GM18526 (cell line): Measurements from ENCODE around the gene CDC5L.

Experiments used
- POLR2A ChIP-seq: IDR thresholded peaks from 3 replicates; pipeline ENCODE4 v1.6.1; 2011; ENCODE audit not compliant: insufficient read length; ENCODE audit errors: extremely low read depth

CDC5L gene

GRCh38 chr6:44387346-44388134, at the start of gene CDC5L:
Gene CDC5L, plus strand, starts transcription at chr6:44387706. Its CDS starts 118 bp downstream, at chr6:44387824.
- TF ChIP-seq POLR2A, result peak; percentile 92

DNA sequence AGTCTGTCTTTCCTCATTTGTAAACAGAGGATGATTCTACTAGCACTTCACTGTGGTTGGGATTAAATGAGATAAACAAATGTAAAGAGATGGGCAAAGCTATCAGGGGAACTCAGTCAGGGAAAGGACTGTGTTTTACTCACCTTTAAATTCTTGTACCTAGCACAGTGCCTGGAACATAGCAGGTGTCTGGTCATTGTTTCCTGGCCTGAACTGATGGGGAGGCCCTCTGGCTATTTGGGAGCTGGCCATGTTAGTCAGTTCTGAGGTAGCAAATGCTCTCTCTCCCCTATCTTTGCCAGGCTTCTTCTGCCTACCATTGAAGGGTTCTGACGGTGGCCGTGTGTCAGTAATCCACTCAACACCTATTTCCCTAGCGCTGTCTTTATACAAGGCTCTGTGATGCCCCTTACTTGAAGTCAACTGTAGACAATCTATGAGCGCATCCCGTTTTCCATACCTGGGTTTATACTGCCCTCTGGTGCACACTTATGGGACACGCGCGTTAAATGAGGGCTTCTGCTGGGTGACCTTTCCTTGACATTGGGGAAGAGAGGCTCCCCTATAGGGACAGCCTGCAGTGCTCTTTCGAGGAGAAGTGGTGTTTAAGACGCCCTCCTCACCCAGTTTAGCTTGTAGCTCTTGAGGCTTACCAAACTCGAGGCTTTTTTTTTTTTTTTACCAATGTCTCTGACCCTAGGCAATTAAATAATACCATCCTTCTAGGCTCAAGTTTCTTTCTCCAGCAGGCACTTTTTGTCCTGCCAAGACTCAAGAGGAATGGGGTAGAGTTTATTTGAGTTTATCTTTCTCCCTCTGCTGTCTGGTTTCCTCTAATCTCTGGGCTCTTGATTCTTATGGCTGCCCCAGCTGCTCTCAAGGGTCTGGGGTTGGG, 49.0 kb upstream of the CDC5L start:
- TF ChIP-seq POLR2A, result no peak

DNA sequence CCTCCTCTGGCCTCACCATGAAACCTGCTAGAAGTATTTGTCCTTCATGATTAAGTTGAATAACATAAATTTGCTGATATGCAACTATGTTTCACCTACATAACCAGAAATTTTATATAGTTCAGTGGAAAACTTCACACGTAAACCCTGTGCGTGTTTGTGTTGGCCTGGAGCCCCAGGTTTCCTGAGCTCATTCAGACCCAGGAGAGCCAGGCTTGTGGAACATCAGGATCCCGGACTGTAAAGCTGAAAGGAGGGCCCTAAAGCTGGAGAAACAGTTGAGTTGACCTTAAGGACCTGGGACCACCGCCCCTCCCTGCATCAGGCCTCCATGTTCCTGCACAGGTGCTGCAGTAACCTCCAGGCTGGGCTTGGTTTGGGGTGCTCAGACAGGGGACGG, 48.2 kb upstream of the CDC5L start:
- no peak for TF ChIP-seq POLR2A

DNA sequence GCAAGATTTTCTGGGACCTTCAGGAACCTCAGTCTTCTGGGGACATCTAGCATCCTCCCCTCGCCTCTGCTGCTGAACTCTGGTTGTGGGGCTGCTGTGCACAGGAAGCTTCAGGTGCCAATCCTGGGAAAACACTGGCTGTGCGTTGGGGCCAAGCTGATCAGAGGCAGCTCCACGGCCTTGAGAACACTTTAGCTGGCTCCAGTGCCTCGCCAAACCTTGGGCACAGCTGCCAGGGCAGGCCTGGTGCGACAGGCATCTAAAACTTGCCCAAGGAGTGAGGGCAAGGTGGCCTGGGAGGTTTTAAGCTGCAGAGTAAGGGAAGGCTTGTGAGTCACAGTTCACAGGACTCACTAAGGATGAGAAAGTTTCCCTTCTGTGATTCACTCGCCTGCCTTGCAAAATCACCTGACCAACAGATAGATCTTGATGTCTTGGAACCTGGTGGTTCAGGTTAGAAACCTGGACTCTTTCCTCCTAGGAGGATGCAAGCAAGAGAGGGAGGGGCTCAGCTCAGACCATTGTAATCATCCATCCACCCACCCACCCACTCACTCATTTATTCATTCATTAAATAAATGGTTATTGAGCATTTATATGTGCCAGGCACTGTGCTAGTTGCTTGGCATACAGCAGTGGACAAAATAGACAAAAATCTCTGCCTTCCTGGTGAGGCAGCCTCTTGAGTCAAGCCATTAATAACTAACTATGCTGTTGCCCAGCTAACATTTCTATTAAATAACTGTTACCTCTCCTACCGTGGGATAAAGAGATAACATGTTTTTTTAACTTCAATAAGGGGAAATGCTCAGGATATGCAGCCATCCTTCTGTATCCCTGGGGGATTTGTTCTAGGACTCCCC, 47.5 kb upstream of the CDC5L start:
- no peak for TF ChIP-seq POLR2A

GRCh38 chr6:44341095-44341890, 46.2 kb upstream of the CDC5L start:
- no peak for TF ChIP-seq POLR2A

GRCh38 chr6:44342052-44342451, 45.5 kb upstream of the CDC5L start:
- no peak for TF ChIP-seq POLR2A

- TF ChIP-seq POLR2A, result no peak
These were observed 45.0 kb upstream of the CDC5L start, which contains the start of gene SPATS1 for GRCh38 chr6:44342489-44342888. Gene SPATS1, plus strand, starts transcription at chr6:44342650. Its CDS starts 446 bp downstream, at chr6:44343096.

GRCh38 chr6:44349904-44350649, 37.4 kb upstream of the CDC5L start:
- TF ChIP-seq POLR2A, result no peak

DNA sequence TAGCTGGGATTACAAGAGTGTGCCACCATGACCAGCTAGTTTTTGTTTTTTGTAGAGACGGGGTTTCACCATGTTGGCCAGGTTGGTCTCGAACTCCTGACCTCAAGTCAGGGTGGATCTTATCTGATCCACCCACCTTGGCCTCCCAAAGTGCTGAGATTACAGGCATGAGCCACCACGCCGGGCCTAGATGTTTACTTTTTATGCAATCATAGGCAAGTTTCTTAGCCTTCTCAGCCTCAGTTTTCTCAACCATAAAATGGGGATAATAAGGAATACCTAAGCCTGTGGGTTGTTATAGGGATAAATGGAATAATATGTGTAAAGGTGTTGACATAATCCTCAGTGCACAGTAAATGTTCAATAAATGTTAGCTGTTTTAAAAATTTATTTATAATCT, 35.2 kb upstream of the CDC5L start:
- TF ChIP-seq POLR2A, result no peak

GRCh38 chr6:44353336-44353735, 34.2 kb upstream of the CDC5L start:
- TF ChIP-seq POLR2A, result no peak

GRCh38 chr6:44355640-44356039, 31.9 kb upstream of the CDC5L start:
- TF ChIP-seq POLR2A, result no peak

DNA sequence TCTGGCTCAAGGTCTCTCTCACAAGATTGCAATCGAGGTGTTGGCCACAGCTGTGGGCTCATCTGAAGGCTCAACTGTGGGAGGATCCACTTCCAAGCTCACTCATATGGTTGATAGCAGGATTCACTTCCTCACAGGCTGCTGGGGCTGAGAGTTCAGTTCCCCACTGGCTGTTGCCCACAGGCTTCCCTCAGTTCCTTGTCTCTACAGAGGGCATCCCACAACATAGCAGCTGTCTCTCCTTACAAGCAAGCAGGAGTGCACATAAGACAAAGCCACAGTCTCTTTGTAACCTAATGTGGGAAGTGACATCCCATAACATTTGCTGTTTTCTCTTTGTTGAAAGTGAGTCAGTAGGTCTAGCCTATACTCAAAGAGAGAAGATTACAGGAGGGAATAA, 31.0 kb upstream of the CDC5L start:
- no peak for TF ChIP-seq POLR2A

- no peak for TF ChIP-seq POLR2A
These were observed 27.5 kb upstream of the CDC5L start for GRCh38 chr6:44359973-44360372.

- TF ChIP-seq POLR2A, result no peak
These were observed 25.6 kb upstream of the CDC5L start for GRCh38 chr6:44361947-44362346.

- TF ChIP-seq POLR2A, result no peak
These were observed 24.1 kb upstream of the CDC5L start for GRCh38 chr6:44363377-44363926.
